GF-D8 (cell line): ENCODE measurements around the gene PER3.

Experiments
- DNase-seq: peaks from one replicate; lab custom pipeline; 2025; lab: John Stamatoyannopoulos, UW

PER3 gene

DNA sequence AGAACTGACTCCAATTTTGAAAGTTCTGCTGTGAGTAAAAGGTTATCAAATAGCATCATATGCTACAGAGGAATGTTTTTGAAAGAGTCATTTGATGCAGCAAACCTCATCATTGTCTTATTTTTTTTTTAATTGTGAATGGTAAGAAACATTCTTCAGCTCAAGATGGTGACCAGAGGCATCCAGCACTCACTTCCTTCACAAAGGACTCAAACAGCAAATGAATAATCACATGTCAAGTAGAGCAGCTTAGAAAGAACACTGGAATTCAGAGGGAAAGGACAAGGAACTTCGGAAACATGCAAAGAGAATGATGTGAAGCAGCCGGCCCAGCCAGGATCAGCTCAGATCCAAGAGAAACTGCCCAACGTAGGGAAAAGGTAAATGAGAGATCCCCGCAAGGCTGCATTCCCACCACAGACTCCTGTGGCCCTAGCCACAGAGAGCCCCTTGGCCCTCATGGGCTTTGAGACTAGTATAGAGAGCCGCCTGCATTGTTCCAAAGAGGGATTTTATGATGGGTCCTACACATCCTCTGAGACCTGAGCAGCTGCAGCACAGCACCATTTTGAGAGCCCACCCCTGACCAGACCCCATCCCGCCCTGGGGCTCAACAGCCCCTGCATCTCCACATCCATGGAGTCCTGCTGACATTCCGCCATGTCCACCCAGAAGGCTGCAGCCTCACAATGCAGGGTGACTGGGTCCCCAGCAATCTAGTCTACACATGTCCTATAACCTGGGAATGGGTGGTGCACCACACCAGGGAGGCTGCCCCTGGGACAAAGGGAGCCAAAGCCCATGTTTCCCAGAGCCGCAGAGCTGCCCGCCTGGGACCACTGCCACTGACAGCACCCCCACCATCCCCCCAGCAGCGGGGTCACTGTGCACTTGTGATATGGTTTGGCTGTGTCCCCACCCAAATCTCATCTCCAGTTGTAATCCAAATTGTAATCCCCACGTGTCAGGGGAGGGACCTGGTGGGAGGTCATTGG lies 90.0 kb downstream of the PER3 start:
- no peak for DNase-seq

DNA sequence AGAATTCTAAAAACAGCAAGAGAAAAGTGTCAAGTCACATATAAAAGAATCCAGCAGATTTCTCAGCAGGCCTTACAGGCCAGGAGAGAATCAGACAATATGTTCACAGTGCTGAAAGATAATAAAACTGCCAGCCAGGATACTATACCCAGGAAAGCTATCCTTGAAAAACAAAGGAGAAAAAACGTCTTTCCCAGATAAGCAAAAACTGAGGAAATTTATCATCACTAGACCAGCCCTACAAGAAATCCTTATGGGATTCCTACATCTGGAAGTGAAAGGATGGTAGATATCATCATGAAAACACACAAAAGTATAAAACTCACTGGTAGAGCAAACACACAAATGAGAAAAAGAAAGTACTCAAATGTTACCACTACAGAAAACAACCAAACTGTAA lies 93.9 kb downstream of the PER3 start:
- DNase-seq, result no peak

GRCh38 chr1:7879228-7879627 lies 95.1 kb downstream of the PER3 start:
- no peak for DNase-seq

GRCh38 chr1:7884757-7885156 lies 100.7 kb downstream of the PER3 start:
- no peak for DNase-seq

GRCh38 chr1:7885513-7886404 lies 101.7 kb downstream of the PER3 start:
- DNase-seq, result no peak

DNA sequence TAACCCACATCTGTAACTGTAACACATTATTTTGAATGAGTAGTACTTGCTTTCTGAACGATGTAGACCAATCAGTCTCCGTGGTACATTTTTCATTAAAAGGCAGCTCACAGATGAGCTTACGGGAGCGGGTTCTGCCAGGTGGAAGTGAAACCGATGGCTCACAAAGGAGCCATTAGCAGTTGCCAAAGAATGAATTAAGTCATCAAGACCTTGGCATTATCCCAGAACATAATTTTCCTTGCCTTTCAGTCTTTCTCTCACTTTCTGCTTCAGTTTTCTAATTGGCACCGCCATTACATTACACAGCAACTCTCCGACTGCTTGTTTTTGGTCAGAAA lies 102.3 kb downstream of the PER3 start:
- DNase-seq, result no peak

DNA sequence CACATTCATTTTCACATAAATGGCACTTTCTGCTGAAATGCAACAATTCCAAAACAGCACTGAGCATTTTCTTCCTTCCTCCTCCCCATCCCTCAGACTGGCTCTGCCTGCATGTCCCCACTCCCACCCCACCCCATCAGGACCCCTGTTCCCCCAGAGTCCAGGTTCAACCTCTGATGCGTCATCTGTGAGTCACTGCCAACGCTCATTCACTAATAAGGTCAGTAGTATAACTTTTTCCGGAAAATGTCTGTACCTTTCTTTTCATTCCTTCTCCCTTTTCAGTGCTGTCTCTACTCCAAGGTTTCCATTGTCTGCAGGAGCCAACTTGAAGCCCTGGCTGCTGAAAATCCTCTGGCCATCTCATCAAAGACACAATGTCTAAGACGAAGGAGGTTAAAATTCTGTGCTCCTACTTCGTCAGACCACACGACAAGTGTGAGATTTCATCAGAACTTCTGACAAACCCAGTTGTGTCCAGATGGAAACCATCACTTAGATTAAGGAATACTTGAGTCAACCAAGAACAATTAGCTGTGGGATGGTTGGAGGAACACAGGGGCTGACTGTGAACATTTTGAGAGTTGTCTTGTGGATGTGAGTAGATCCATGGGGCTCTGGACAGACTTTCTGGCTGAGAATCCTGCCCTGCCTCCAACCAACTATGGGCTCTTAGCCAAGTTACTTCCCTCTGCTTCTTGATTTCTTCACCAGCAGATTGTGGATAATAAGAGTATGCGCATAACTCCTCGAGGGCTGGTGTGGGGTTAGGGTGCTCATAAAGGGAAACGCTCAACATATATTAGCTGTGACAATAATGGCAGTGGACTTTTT lies 104.4 kb downstream of the PER3 start:
- no peak for DNase-seq

DNA sequence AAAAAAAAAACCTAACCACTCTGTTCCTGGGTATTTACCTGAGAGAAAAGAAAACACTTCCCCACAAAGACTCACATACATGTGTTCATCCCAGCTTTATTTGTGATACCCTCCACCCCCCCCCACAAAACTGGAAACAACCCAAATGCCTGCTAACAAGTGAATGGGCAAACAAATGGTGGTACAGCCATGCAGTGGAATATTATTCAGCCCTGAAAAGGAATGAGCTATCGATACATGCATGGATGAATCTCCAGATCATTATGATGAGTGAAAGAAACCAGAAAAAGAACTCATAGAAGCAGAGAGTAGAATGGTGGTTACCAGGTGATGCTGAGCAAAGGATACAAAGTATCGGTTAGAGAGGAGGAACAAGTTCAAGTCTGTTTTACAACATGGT lies 106.8 kb downstream of the PER3 start:
- no peak for DNase-seq

- DNase-seq, result no peak
Measured at GRCh38 chr1:7891804-7892203, 107.7 kb downstream of the PER3 start.

GRCh38 chr1:7893529-7894180 lies 109.6 kb downstream of the PER3 start:
- DNase-seq, result no peak
